CD8-positive, alpha-beta memory T cell (primary cell): ENCODE data around the gene ID1. TPM values are rescaled to one million over a fixed set of nuclear protein-coding genes. Genes with fewer than 3 reads are reported as not detected.
A peak's percentile ranks its signal among the peaks of the same experiment; 100 is the strongest.

Experiments
- CTCF ChIA-PET: fragments of 350-600 bp; sonication (Branson Sonifier 250); formaldehyde crosslinking; loops from one replicate; lab custom pipeline; 2021; ENCODE audit warnings: antibody characterized with exemption; lab: Charles Lee
- POLR2A ChIA-PET: fragments of 350-600 bp; sonication (Branson Sonifier 250); formaldehyde crosslinking; loops from one replicate; lab custom pipeline; 2021; ENCODE audit warnings: antibody characterized with exemption; lab: Charles Lee
- DNase-seq, 5 donors: peaks; one replicate each; pipeline versions ENCODE4 v3.0.0 to v3.0.0-alpha.2; 2020 to 2022; ENCODE audit warnings: mixed read lengths in 1 of 5
- H3K27ac ChIP-seq: one replicate; pipeline ENCODE4 v1.7.0; 2013; ENCODE audit warnings: low read depth, mild to moderate bottlenecking, low read length, moderate library complexity
- H3K27me3 ChIP-seq: 2 replicates; pipeline ENCODE4 v1.7.0; 2013; ENCODE audit warnings: low read length, mild to moderate bottlenecking; ENCODE audit not compliant: insufficient read depth, poor library complexity, severe bottlenecking
- H3K36me3 ChIP-seq: 2 replicates; pipeline ENCODE4 v1.7.0; 2013; ENCODE audit warnings: mild to moderate bottlenecking, low read length, moderate library complexity; ENCODE audit not compliant: insufficient read depth
- H3K4me1 ChIP-seq: 2 replicates; pipeline ENCODE4 v1.7.0; 2013; ENCODE audit warnings: mild to moderate bottlenecking, low read length, moderate library complexity; ENCODE audit not compliant: insufficient read depth
- H3K4me3 ChIP-seq: 2 replicates; pipeline ENCODE4 v1.7.0; 2013; ENCODE audit warnings: mild to moderate bottlenecking, low read length
- H3K9me3 ChIP-seq: 2 replicates; pipeline ENCODE4 v1.7.0; 2013; ENCODE audit warnings: mild to moderate bottlenecking, low read length
- H3K27ac Mint-ChIP-seq, 8 donors: one replicate each; pipeline ENCODE4 v1.8.0; 2020 to 2021; ENCODE audit warnings: mixed read lengths in 8 of 8, mild to moderate bottlenecking in 6 of 8, inconsistent platforms in 3 of 8, moderate library complexity in 3 of 8
- H3K27me3 Mint-ChIP-seq, 2 donors: one replicate each; pipeline ENCODE4 v1.8.0; 2020 to 2021; ENCODE audit warnings: mixed read lengths in 2 of 2, mild to moderate bottlenecking in 1 of 2, moderate library complexity in 1 of 2
- H3K36me3 Mint-ChIP-seq, 3 donors: one replicate each; pipeline ENCODE4 v1.8.0; 2020 to 2021; ENCODE audit warnings: mixed read lengths in 3 of 3, inconsistent platforms in 1 of 3, mild to moderate bottlenecking in 1 of 3
- H3K4me1 Mint-ChIP-seq, 3 donors: one replicate each; pipeline ENCODE4 v1.8.0; 2020 to 2021; ENCODE audit warnings: mixed read lengths in 3 of 3, inconsistent platforms in 1 of 3, mild to moderate bottlenecking in 1 of 3
- H3K4me3 Mint-ChIP-seq, 7 donors: one replicate each; pipeline ENCODE4 v1.8.0; 2020 to 2021; ENCODE audit warnings: mixed read lengths in 7 of 7, mild to moderate bottlenecking in 6 of 7, moderate library complexity in 4 of 7, inconsistent platforms in 2 of 7
- H3K9me3 Mint-ChIP-seq, 5 donors: one replicate each; pipeline ENCODE4 v1.8.0; 2020 to 2022; ENCODE audit warnings: mixed read lengths in 5 of 5, mild to moderate bottlenecking in 3 of 5, moderate library complexity in 2 of 5, inconsistent platforms in 1 of 5
- polyA plus RNA-seq: library from polyadenylated mRNA; unstranded; fragments of 300-500 nt; fragmentation: Illumina TruSeq; gene quantifications from one replicate; pipeline ENCODE4 v1.2.3, GENCODE V29; 2021
- total RNA-seq, 2 experiments: library from RNA; stranded (reverse); gene quantifications; one replicate each; pipeline ENCODE4 v1.2.3, GENCODE V29; 2021

The ID1 gene
- total and polyA plus RNA-seq, 3 experiments from 2014 or later: 0.55 to 2.2 (median 0.72) TPM

DNA sequence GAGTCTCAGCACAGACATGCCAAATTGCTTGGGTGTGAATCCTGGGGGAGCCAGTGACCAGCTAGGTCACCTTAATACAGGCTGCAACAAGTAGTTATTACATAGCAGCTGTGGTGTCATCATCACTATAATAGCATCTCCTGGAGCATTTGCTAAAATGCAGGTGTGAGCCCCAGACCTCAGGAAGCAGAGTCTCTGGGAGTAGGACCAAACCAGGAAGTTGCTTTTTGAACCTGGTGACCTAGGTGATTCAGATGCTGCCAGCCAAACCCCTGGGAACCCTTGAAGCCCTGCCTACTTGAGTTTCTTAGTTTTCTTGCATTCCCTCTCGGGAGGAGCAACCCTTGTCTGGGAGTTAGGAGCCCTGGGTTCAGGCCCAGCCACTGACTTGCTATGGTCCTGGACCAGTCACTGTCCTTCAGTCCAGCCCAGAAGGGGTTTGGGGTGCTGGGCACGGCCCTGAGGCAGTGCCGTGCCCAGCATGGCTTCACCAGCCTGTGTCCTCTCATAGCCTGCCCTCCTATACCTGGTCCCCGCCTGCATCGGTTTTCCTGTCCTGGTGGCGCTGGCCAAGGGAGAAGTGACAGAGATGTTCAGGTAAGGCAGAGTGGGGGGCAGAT is 39.3 kb upstream of the ID1 start:
- H3K9me3 Mint-ChIP-seq: no peaks in the 10 kb centered on the region
- Histone ChIP-seq H3K36me3 (peaks cover 34% of the 10 kb centered on the region), H3K4me3 (no peak overlapping the region), H3K9me3 (no peaks in the 10 kb centered on the region), H3K4me1 (no peaks in the 10 kb centered on the region), H3K27me3 (no peaks in the 10 kb centered on the region), H3K27ac (no peak overlapping the region)
- DNase-seq: no peak
- CTCF ChIA-PET: interaction anchor here (2.3 to 30.9 kb wide), 3 partner anchors 10 to 158 kb away, joined by 6 to 887 read pairs (median 41); partner anchors contain the start of gene ID1
- no peak overlapping the region for H3K4me3 Mint-ChIP-seq
- H3K36me3 Mint-ChIP-seq: peaks cover 0 to 61% (median 5%) of the 10 kb centered on the region in 3 donors
- H3K27ac Mint-ChIP-seq: peak overlapping the region in 5 of 8 donors; percentile 15 to 82 (median 54)
- H3K4me1 Mint-ChIP-seq: peaks cover 7 to 21% (median 19%) of the 10 kb centered on the region in 3 donors
- POLR2A ChIA-PET: no interaction called here
- no peaks in the 10 kb centered on the region for H3K27me3 Mint-ChIP-seq

DNA sequence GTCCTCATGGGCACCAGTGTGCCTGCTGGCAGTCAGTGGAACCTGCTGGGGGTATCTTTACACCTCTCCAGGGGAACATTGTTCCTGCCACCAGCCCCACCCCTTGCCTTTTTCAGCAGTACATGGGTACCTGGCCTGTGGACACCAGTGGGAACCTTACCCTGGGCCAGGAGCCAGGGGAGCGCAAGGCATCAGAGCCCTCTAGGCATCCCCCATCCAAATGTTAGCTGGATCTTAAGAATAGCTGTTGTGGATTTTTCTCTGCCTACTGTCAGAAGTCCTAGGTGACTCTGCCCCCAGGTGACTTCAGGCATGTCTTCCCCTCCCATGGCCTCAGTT is 38.8 kb upstream of the ID1 start:
- Histone ChIP-seq H3K36me3 (peaks cover 31% of the 10 kb centered on the region), H3K9me3 (no peaks in the 10 kb centered on the region), H3K27ac (no peak overlapping the region), H3K4me3 (no peak overlapping the region), H3K27me3 (no peaks in the 10 kb centered on the region), H3K4me1 (no peaks in the 10 kb centered on the region)
- POLR2A ChIA-PET: no interaction called here
- Mint-ChIP-seq H3K9me3 (no peaks in the 10 kb centered on the region), H3K27ac (peak overlapping the region; percentile 36 to 82 (median 68)), H3K4me1 (peaks cover 7 to 21% (median 19%) of the 10 kb centered on the region in 3 donors), H3K27me3 (no peaks in the 10 kb centered on the region), H3K36me3 (peaks cover 0 to 57% (median 5%) of the 10 kb centered on the region in 3 donors), H3K4me3 (no peak overlapping the region)
- DNase-seq: no peak
- CTCF ChIA-PET: interaction anchor here (0.9 to 30.9 kb wide), 5 partner anchors 9 to 157 kb away, joined by 3 to 887 read pairs (median 6); partner anchors contain the start of gene ID1

DNA sequence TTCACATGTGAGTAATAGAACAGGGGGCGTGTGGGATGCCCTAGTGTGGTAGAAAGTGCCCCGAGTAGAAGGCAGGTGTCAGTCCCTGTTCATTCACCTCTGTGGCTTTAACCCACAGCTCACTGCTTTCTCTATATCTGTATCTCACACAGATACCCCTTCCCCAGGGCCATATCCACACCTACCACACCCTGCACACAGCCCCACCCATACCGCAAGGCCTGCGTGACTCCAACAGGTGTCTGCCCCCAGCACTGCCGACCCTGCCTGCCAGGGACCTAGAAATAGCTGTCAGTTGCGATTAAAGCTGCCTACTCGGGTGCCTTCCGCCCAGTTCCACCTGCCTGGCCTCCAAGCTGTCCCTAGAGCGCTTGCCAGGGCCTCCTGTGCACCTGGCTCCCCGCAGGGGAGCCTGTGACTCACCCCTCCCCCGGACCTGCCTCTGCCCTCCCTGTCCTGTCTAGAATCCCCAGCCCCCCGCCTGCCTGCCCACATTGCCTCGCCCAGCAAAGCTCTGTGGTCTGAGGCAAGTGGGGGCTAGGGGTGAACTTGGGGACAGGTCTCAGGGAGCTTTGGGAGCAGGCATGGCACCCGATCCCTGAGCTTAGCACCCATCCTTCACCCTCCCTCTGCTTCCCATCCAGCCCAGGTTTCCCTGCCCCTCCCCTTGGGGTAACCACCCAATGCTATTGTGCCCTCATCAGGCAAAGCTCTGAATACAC is 38.3 kb upstream of the ID1 start:
- ChIA-PET CTCF (interaction anchor here (0.9 to 30.9 kb wide), 6 partner anchors 9 to 157 kb away, joined by 3 to 887 read pairs (median 5); partner anchors contain the start of gene ID1), POLR2A (interaction anchor here (0.5 kb wide), 1 partner anchor 64 kb away, joined by 5 read pairs; no protein-coding TSS in a partner anchor)
- no peak overlapping the region for H3K4me3 Mint-ChIP-seq
- H3K27ac Mint-ChIP-seq: peak overlapping the region; percentile 36 to 88 (median 68)
- Histone ChIP-seq H3K4me3 (no peak overlapping the region), H3K36me3 (peaks cover 26% of the 10 kb centered on the region), H3K4me1 (no peaks in the 10 kb centered on the region), H3K27ac (peak overlapping the region; percentile 22), H3K9me3 (no peaks in the 10 kb centered on the region), H3K27me3 (no peaks in the 10 kb centered on the region)
- no peaks in the 10 kb centered on the region for H3K9me3 Mint-ChIP-seq
- H3K4me1 Mint-ChIP-seq: peaks cover 7 to 21% (median 19%) of the 10 kb centered on the region in 3 donors
- H3K27me3 Mint-ChIP-seq: no peaks in the 10 kb centered on the region
- H3K36me3 Mint-ChIP-seq: peaks cover 0 to 52% (median 0%) of the 10 kb centered on the region in 3 donors
- DNase-seq: peak in 1 of 5 donors; percentile 21

DNA sequence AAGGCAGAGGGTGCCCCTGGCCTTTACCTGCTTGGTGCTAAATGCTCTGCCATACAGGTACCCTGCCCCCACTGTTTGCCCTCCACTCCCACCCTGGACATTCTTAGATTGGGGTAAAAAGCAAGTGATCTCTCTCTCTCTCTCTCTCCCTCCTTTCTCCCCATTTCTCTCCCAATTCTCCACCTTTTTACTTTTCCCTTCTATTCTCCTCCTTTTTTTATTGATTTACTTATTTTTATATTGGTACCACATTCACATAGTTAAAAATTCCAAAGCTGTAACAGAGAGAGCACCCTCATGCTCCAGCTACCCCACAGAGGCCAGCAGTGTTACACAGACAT is 37.7 kb upstream of the ID1 start:
- no peaks in the 10 kb centered on the region for H3K27me3 Mint-ChIP-seq
- H3K27ac ChIP-seq: no peak overlapping the region
- no peaks in the 10 kb centered on the region for H3K9me3 ChIP-seq
- H3K4me3 Mint-ChIP-seq: no peak overlapping the region
- peaks cover 21% of the 10 kb centered on the region for H3K36me3 ChIP-seq
- H3K4me3 ChIP-seq: no peak overlapping the region
- peaks cover 11 to 26% (median 24%) of the 10 kb centered on the region in 3 donors for H3K4me1 Mint-ChIP-seq
- ChIA-PET CTCF (interaction anchor here (0.9 to 30.9 kb wide), 7 partner anchors 8 to 156 kb away, joined by 3 to 887 read pairs (median 4); partner anchors contain the start of gene ID1), POLR2A (interaction anchor here (0.5 kb wide), 1 partner anchor 64 kb away, joined by 5 read pairs; no protein-coding TSS in a partner anchor)
- no peaks in the 10 kb centered on the region for H3K9me3 Mint-ChIP-seq
- H3K27me3 ChIP-seq: no peaks in the 10 kb centered on the region
- H3K36me3 Mint-ChIP-seq: peaks cover 0 to 47% (median 0%) of the 10 kb centered on the region in 3 donors
- H3K4me1 ChIP-seq: peaks cover 2% of the 10 kb centered on the region
- H3K27ac Mint-ChIP-seq: peak overlapping the region in 5 of 8 donors; percentile 33 to 88 (median 64)
- DNase-seq: no peak

DNA sequence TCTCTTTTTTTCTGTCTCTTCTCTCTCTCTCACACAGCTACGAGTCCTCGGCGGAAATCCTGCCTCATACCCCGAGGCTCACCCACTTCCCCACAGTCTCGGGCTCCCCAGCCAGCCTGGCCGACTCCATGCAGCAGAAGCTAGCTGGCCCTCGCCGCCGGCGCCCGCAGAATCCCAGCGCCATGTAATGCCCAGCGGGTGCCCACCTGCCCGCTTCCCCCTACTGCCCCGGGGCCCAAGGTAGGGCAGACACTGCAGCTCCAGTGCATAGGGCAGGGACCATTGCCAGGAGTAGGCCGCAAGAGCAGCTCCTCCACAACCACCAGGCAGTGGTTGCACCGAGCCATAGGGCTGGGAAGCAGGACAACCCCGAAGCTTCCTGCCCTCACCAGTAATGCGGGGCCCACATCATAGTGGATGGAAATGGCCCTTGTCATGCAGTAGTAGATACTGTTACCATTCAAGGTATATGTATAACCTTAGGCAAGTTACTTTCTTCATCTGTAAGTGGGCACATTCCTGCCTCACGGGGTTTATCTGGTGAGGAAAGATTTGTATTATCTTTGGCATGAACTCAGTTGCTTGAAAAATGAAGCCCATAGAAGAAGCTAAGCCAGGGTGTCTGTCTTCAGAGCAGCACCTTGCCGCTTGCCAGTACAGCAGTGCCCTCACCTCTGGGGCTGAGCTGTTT is 36.9 kb upstream of the ID1 start:
- H3K27me3 Mint-ChIP-seq: no peaks in the 10 kb centered on the region
- Histone ChIP-seq H3K4me1 (peaks cover 6% of the 10 kb centered on the region), H3K36me3 (peaks cover 14% of the 10 kb centered on the region), H3K9me3 (no peaks in the 10 kb centered on the region), H3K4me3 (no peak overlapping the region), H3K27ac (no peak overlapping the region), H3K27me3 (no peaks in the 10 kb centered on the region)
- peaks cover 14 to 29% (median 28%) of the 10 kb centered on the region in 3 donors for H3K4me1 Mint-ChIP-seq
- peak overlapping the region in 2 of 8 donors; percentile 79 to 94 for H3K27ac Mint-ChIP-seq
- peaks cover 0 to 39% (median 0%) of the 10 kb centered on the region in 3 donors for H3K36me3 Mint-ChIP-seq
- POLR2A ChIA-PET: interaction anchor here (1.7 kb wide), 1 partner anchor 43 kb away, joined by 6 read pairs; no protein-coding TSS in a partner anchor
- CTCF ChIA-PET: interaction anchor here (1.1 to 30.9 kb wide), 9 partner anchors 8 to 155 kb away, joined by 3 to 887 read pairs (median 5); partner anchors contain the start of gene ID1
- no peak for DNase-seq
- peak overlapping the region in 1 of 7 donors; percentile 40 for H3K4me3 Mint-ChIP-seq
- no peaks in the 10 kb centered on the region for H3K9me3 Mint-ChIP-seq

DNA sequence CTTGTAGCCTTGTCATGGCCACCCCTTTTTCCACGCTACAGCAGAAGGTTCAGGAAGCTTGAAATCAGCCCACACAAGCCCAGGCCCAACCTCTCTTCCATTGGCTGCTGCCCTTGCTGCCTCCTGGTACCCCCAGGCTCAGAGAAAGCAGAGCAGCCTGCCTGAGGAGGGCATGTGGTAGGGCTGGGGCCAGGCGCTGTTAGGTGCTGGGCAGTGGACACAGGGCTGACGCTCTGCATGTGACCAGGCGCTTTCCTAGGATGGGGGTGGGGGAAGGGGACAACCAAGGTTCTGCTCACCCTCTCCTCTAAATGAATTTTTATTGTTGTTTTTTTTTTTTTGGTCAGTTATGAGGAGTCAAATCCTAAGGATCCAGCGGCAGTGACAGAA is 36.3 kb upstream of the ID1 start:
- no peaks in the 10 kb centered on the region for H3K9me3 Mint-ChIP-seq
- peaks cover 0 to 39% (median 0%) of the 10 kb centered on the region in 3 donors for H3K36me3 Mint-ChIP-seq
- Histone ChIP-seq H3K27me3 (no peaks in the 10 kb centered on the region), H3K36me3 (peaks cover 10% of the 10 kb centered on the region), H3K4me3 (no peak overlapping the region), H3K9me3 (no peaks in the 10 kb centered on the region), H3K4me1 (peaks cover 9% of the 10 kb centered on the region), H3K27ac (no peak overlapping the region)
- H3K27me3 Mint-ChIP-seq: no peaks in the 10 kb centered on the region
- H3K4me1 Mint-ChIP-seq: peaks cover 17 to 34% (median 34%) of the 10 kb centered on the region in 3 donors
- no peak overlapping the region for H3K4me3 Mint-ChIP-seq
- no peak for DNase-seq
- CTCF ChIA-PET: interaction anchor here (1.1 to 30.9 kb wide), 8 partner anchors 8 to 108 kb away, joined by 3 to 887 read pairs (median 6); partner anchors contain the start of gene ID1
- peak overlapping the region in 2 of 8 donors; percentile 38 to 41 for H3K27ac Mint-ChIP-seq
- POLR2A ChIA-PET: interaction anchor here (1.7 kb wide), 1 partner anchor 43 kb away, joined by 6 read pairs; no protein-coding TSS in a partner anchor
